HG03175 (cell line): Measurements from ENCODE around the gene DSTN.

Experiments used
- ATAC-seq: cut with Tn5 transposase; IDR thresholded peaks from one replicate; pipeline ENCODE4 v1.9.1; 2021; ENCODE audit warnings: mild to moderate bottlenecking, moderate library complexity; ENCODE audit not compliant: unreplicated experiment

The DSTN gene

GRCh38 chr20:17569616-17570346 lies at the start of gene DSTN:
TSS of gene DSTN (plus strand) at chr20:17570075. CDS start at chr20:17570209, 134 bp downstream.
- peak; percentile 94 for ATAC-seq

GRCh38 chr20:17520583-17520982 lies 49.3 kb upstream of the DSTN start:
- ATAC-seq: no peak

- ATAC-seq: no peak
These were observed 47.3 kb upstream of the DSTN start for GRCh38 chr20:17522528-17522927.

GRCh38 chr20:17523326-17523725 lies 46.5 kb upstream of the DSTN start:
- ATAC-seq: no peak

GRCh38 chr20:17524560-17524959 lies 45.3 kb upstream of the DSTN start:
- ATAC-seq: no peak

- no peak for ATAC-seq
These were observed 44.7 kb upstream of the DSTN start for GRCh38 chr20:17525132-17525531.

GRCh38 chr20:17525650-17526049 lies 44.2 kb upstream of the DSTN start:
- ATAC-seq: peak; percentile 62

GRCh38 chr20:17529586-17529985 lies 40.3 kb upstream of the DSTN start:
- no peak for ATAC-seq

- no peak for ATAC-seq
These were observed 39.7 kb upstream of the DSTN start for GRCh38 chr20:17530153-17530552.

- peak; percentile 48 for ATAC-seq
These were observed 38.9 kb upstream of the DSTN start, which contains the start of gene BFSP1 for GRCh38 chr20:17530716-17531664. TSS of gene BFSP1 (minus strand) at chr20:17531379. CDS start at chr20:17531329, 50 bp downstream.

GRCh38 chr20:17531665-17532025 lies 38.2 kb upstream of the DSTN start:
- no peak for ATAC-seq

GRCh38 chr20:17533396-17533795 lies 36.5 kb upstream of the DSTN start:
- no peak for ATAC-seq

- ATAC-seq: no peak
These were observed 35.8 kb upstream of the DSTN start for GRCh38 chr20:17534077-17534476.

- ATAC-seq: peak; percentile 84
These were observed 32.9 kb upstream of the DSTN start for GRCh38 chr20:17536944-17537444.

GRCh38 chr20:17537959-17538358 lies 31.9 kb upstream of the DSTN start:
- ATAC-seq: no peak

- peak; percentile 87 for ATAC-seq
These were observed 31.2 kb upstream of the DSTN start for GRCh38 chr20:17538517-17539170.

- ATAC-seq: no peak
These were observed 28.3 kb upstream of the DSTN start for GRCh38 chr20:17541596-17541995.

GRCh38 chr20:17541996-17542395 lies 27.9 kb upstream of the DSTN start:
- no peak for ATAC-seq

GRCh38 chr20:17542481-17542880 lies 27.4 kb upstream of the DSTN start:
- no peak for ATAC-seq

- no peak for ATAC-seq
These were observed 26.9 kb upstream of the DSTN start for GRCh38 chr20:17542993-17543412.

GRCh38 chr20:17543531-17544131 lies 26.2 kb upstream of the DSTN start:
- no peak for ATAC-seq
